GM12878 (cell line): Measurements from ENCODE around the gene ESR2. TPM values are rescaled to one million over a fixed set of nuclear protein-coding genes. Genes with fewer than 3 reads are reported as not detected.

Experiments
- ATAC-seq: fragments of 200-7000 bp; cut with Tn5 transposase; 3 replicates; pipeline ENCODE4 v1.9.1; 2020; ENCODE audit warnings: mild to moderate bottlenecking, moderate library complexity
- BruUV-seq: library from RNA; stranded (reverse); fragments of 400-500 nt; replicated peaks from 2 replicates; lab custom pipeline; 2021; lab: Mats Ljungman, UMichigan
- CTCF ChIA-PET: fragments of 300-600 bp; sonication (Branson Sonifier 250); formaldehyde crosslinking; extraction: SDS; loops from one replicate; lab custom pipeline; 2021; ENCODE audit warnings: inconsistent platforms; lab: Yijun Ruan, JAX
- POLR2A ChIA-PET: fragments of 350-600 bp; formaldehyde crosslinking; extraction: SDS; loops from one replicate; lab custom pipeline; 2021; ENCODE audit warnings: inconsistent platforms; lab: Charles Lee
- RAD21 ChIA-PET: fragments of 300-600 bp; sonication (Branson Sonifier 250); formaldehyde crosslinking; loops from one replicate; lab custom pipeline; 2023; ENCODE audit warnings: antibody characterized with exemption; ENCODE audit not compliant: unreplicated experiment; lab: Charles Lee
- SMC1A ChIA-PET: fragments of 300-600 bp; sonication (Branson Sonifier 250); formaldehyde crosslinking; loops from one replicate; lab custom pipeline; 2023; ENCODE audit not compliant: unreplicated experiment, uncharacterized antibody; lab: Charles Lee
- DNase-seq: peaks from one replicate; pipeline ENCODE4 v3.0.0-alpha.2; 2011; ENCODE audit warnings: low read depth, low spot score
- FAIRE-seq: peaks from 3 replicates; lab custom pipeline; 2011; peaks lifted over from hg19 to GRCh38; lab: Jason Lieb, UNC
- H2AFZ ChIP-seq: 2 replicates; pipeline ENCODE4 v1.6.0; 2011; ENCODE audit warnings: low read depth, low read length, control low read depth; ENCODE audit not compliant: control insufficient read depth
- H3K27ac ChIP-seq: 2 replicates; pipeline ENCODE4 v1.5.1; 2011; ENCODE audit warnings: control low read depth; ENCODE audit not compliant: control insufficient read depth, insufficient read depth
- H3K27me3 ChIP-seq, 2 experiments: replicated peaks in 1 of 2; 2 replicates each; pipeline versions ENCODE4 v1.6.0 to v1.6.1; 2011; ENCODE audit warnings: low read length in 1 of 2; ENCODE audit not compliant: control insufficient read depth in 2 of 2, insufficient read depth in 2 of 2
- H3K36me3 ChIP-seq, 2 experiments: 2 replicates each; pipeline ENCODE4 v1.5.1; 2011; ENCODE audit warnings: low read length in 1 of 2; ENCODE audit not compliant: control insufficient read depth in 2 of 2, insufficient read depth in 2 of 2
- H3K4me1 ChIP-seq: 2 replicates; pipeline ENCODE4 v1.6.1; 2011; ENCODE audit warnings: mild to moderate bottlenecking, low read length, moderate library complexity, mixed read lengths; ENCODE audit not compliant: control insufficient read depth, insufficient read depth
- H3K4me2 ChIP-seq: 2 replicates; pipeline ENCODE4 v1.6.0; 2011; ENCODE audit warnings: control low read depth; ENCODE audit not compliant: control insufficient read depth, insufficient read depth
- H3K4me3 ChIP-seq: fragments of 200-600 bp; sonication (generic); 2 replicates; pipeline ENCODE4 v1.5.1; 2016
- H3K79me2 ChIP-seq: 2 replicates; pipeline ENCODE4 v1.6.0; 2011; ENCODE audit warnings: low read length; ENCODE audit not compliant: control insufficient read depth, insufficient read depth
- H3K9ac ChIP-seq: 2 replicates; pipeline ENCODE4 v1.8.0; 2011; ENCODE audit warnings: low read length, control low read depth, mixed read lengths; ENCODE audit not compliant: control insufficient read depth, insufficient read depth
- H3K9me3 ChIP-seq: replicated peaks from 3 replicates; pipeline ENCODE4 v1.5.1; 2011; ENCODE audit warnings: mild to moderate bottlenecking, low read length; ENCODE audit not compliant: control insufficient read depth, insufficient read depth
- H4K20me1 ChIP-seq: 2 replicates; pipeline ENCODE4 v1.6.0; 2011; ENCODE audit not compliant: control insufficient read depth, insufficient read depth
- BRCA1 ChIP-seq: IDR thresholded peaks from 2 replicates; pipeline ENCODE4 v1.6.1; 2011; ENCODE audit warnings: low read depth, low read length, improper control_type of control experiment
- CREB1 ChIP-seq: IDR thresholded peaks from 2 replicates; pipeline ENCODE4 v1.6.1; 2012; ENCODE audit warnings: low read depth, mild to moderate bottlenecking, inconsistent platforms
- TAF1 ChIP-seq: IDR thresholded peaks from 2 replicates; pipeline ENCODE4 v1.6.1; 2011; ENCODE audit warnings: mild to moderate bottlenecking, low read depth, low read length, borderline replicate concordance
- WGBS: methylation state at CpG from one replicate; pipeline ENCODE4 v1.1.6; 2016; ENCODE audit warnings: low lambda C conversion rate; ENCODE audit not compliant: insufficient replicate concordance, insufficient coverage; ENCODE audit errors: missing lambda C conversion rate; 5-methylcytosine and 5-hydroxymethylcytosine counted together
- in situ Hi-C: fragments of 300-500 bp; cut with MboI; formaldehyde crosslinking; loops from 9 replicates; pipeline ENCODE4 v1.14.3; 2018; ENCODE audit warnings: mixed read lengths
- intact Hi-C: fragments of 100-400 bp; cut with micrococcal nuclease; formaldehyde crosslinking; loops from one replicate; pipeline ENCODE4 v1.14.2; 2022; ENCODE audit not compliant: unreplicated experiment
- polyA plus RNA-seq, 11 experiments: library from polyadenylated mRNA; depleted of rRNA in 4 of 11; unstranded in 6 of 11; stranded (reverse) in 5 of 11; fragments of >200 nt; fragmentation: Nextera tagmentation in 4 of 11; fragmentation: Illumina TruSeq in 1 of 11; extraction: Ambion mirVana in 4 of 11; extraction: Trizol in 1 of 11; gene quantifications; 1 replicate in 1 of 11; 2 replicates in 10 of 11; pipeline versions ENCODE4 v1.2.1 to v1.2.3, GENCODE V29; 2011 to 2016; ENCODE audit warnings: inconsistent platforms in 2 of 11, missing spikeins in 2 of 11, low read depth in 1 of 11
- total RNA-seq, 4 experiments: library from RNA; depleted of rRNA in 3 of 4; stranded (reverse); fragments of >200 nt in 3 of 4; fragmentation: Illumina TruSeq in 1 of 4; extraction: Trizol in 1 of 4; gene quantifications; 2 replicates each; pipeline versions ENCODE4 v1.2.1 to v1.2.3, GENCODE V29; 2013 to 2021
- TF ChIP-seq, protein P1 (sequence below): fragments of 450-650 bp; IDR thresholded peaks from 2 replicates; pipeline ENCODE4 v1.6.1; 2017; ENCODE audit warnings: mild to moderate bottlenecking, moderate library complexity
- TF ChIP-seq, protein P2 (sequence below): IDR thresholded peaks from 2 replicates; pipeline ENCODE4 v1.6.1; 2012; ENCODE audit warnings: low read depth, low read length, improper control_type of control experiment
- TF ChIP-seq, protein P3 (sequence below): fragments of 450-650 bp; IDR thresholded peaks from 2 replicates; pipeline ENCODE4 v1.6.1; 2017; ENCODE audit warnings: mild to moderate bottlenecking, low read depth, inconsistent platforms; ENCODE audit not compliant: poor library complexity, severe bottlenecking
- TF ChIP-seq, protein P4 (sequence below): fragments of 450-650 bp; IDR thresholded peaks from 2 replicates; pipeline ENCODE4 v1.6.1; 2017; ENCODE audit warnings: borderline replicate concordance

The ESR2 gene
- total and polyA plus RNA-seq, 10 of the 15 experiments (the other 5 are each of a cell fraction or from before 2014, with no cell fraction given), result 0.29 to 2.6 (median 0.81) TPM

DNA sequence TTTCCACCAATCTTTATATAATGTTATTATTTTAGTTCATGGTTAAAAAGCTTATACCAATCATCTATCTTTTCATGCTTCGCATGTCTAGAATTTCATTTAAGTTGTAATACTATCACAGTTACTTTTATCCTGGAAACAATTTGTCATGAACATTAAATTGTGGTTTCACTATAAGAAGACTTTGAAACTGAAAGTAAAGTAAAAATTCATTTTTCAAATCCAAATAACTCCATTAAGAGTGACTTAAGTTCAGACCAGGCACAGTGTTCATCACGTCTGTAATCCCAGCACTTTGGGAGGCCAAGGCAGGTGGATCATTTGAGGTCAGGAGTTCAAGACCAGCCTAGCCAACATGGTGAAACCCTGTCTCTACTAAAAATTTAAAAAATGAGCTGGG lies 12.4 kb downstream of the ESR2 start (continued):
- TF ChIP-seq, protein P1, sequence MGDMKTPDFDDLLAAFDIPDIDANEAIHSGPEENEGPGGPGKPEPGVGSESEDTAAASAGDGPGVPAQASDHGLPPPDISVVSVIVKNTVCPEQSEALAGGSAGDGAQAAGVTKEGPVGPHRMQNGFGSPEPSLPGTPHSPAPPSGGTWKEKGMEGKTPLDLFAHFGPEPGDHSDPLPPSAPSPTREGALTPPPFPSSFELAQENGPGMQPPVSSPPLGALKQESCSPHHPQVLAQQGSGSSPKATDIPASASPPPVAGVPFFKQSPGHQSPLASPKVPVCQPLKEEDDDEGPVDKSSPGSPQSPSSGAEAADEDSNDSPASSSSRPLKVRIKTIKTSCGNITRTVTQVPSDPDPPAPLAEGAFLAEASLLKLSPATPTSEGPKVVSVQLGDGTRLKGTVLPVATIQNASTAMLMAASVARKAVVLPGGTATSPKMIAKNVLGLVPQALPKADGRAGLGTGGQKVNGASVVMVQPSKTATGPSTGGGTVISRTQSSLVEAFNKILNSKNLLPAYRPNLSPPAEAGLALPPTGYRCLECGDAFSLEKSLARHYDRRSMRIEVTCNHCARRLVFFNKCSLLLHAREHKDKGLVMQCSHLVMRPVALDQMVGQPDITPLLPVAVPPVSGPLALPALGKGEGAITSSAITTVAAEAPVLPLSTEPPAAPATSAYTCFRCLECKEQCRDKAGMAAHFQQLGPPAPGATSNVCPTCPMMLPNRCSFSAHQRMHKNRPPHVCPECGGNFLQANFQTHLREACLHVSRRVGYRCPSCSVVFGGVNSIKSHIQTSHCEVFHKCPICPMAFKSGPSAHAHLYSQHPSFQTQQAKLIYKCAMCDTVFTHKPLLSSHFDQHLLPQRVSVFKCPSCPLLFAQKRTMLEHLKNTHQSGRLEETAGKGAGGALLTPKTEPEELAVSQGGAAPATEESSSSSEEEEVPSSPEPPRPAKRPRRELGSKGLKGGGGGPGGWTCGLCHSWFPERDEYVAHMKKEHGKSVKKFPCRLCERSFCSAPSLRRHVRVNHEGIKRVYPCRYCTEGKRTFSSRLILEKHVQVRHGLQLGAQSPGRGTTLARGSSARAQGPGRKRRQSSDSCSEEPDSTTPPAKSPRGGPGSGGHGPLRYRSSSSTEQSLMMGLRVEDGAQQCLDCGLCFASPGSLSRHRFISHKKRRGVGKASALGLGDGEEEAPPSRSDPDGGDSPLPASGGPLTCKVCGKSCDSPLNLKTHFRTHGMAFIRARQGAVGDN, result no peak
- TF ChIP-seq, protein P2, sequence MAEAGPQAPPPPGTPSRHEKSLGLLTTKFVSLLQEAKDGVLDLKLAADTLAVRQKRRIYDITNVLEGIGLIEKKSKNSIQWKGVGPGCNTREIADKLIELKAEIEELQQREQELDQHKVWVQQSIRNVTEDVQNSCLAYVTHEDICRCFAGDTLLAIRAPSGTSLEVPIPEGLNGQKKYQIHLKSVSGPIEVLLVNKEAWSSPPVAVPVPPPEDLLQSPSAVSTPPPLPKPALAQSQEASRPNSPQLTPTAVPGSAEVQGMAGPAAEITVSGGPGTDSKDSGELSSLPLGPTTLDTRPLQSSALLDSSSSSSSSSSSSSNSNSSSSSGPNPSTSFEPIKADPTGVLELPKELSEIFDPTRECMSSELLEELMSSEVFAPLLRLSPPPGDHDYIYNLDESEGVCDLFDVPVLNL, result no peak
- no peak for TF ChIP-seq BRCA1
- TF ChIP-seq, all 136 proteins: peak for 0

DNA sequence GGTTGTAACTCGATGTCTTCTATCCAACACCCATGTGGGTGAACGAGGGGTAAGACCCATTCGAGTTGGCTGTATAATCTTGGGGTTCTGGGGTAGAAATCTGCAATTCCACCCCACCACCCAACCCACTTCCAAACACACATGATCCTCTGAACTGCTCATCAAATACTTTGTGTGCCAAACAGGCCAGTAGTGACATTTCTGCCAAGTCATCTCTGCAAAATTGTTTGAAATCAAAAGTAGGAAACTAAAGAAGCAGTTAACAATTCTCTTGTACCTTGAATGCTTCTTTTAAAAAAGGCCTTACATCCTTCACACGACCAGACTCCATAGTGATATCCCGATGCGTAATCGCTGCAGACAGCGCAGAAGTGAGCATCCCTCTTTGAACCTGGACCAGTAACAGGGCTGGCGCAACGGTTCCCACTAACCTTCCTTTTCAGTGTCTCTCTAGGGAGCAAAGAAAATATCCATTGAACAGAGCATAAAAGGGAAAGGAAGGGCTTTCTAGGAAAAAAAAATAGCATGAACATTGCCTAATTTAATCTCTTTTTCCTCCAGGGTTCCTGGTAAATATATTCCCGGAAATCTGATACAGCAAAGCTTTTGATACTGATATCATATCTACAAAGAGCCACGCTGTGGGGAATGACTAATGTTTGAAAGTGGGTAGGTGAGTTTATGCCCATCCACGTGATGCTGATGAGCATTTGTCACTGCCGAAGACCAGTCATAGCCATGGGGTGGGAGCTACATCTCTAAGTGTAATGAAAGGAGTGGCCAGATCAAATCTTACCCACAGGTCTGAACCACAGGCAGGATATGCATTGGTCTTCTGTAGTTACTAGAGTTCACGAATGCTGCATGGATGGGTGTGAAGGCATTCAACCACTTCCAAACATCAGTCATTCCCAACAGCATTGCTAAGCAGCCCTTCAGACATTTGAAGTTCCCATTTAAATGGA lies 14.2 kb downstream of the ESR2 start:
- no peak overlapping the region for H3K4me3 ChIP-seq
- no peaks in the 10 kb centered on the region for H3K4me1 ChIP-seq
- H3K27me3 ChIP-seq, result no peaks in the 10 kb centered on the region
- RAD21 ChIA-PET, result no interaction called here
- no peak overlapping the region for H3K27ac ChIP-seq
- in situ Hi-C loops, result no loop called here
- H2AFZ ChIP-seq, result no peak overlapping the region
- CTCF ChIA-PET, result interaction anchor here (1.0 kb wide), 1 partner anchor 14 kb away, joined by 3 read pairs; the partner anchor contains the start of gene ESR2
- FAIRE-seq (peak; percentile 38), ATAC-seq (no peak), DNase-seq (no peak)
- WGBS, result 85% methylated on average over 15 of the region's 15 CpGs
- no peak overlapping the region for H3K4me2 ChIP-seq
- POLR2A ChIA-PET, result no interaction called here
- SMC1A ChIA-PET, result no interaction called here
- H3K36me3 ChIP-seq, result no peaks in the 10 kb centered on the region
- H3K9ac ChIP-seq, result no peak overlapping the region
- no peaks in the 10 kb centered on the region for H3K79me2 ChIP-seq
- no peaks in the 10 kb centered on the region for H3K9me3 ChIP-seq
- intact Hi-C loops, result no loop called here
- no TSS peak for BruUV-seq
- no peaks in the 10 kb centered on the region for H4K20me1 ChIP-seq
- TF ChIP-seq, protein P3, sequence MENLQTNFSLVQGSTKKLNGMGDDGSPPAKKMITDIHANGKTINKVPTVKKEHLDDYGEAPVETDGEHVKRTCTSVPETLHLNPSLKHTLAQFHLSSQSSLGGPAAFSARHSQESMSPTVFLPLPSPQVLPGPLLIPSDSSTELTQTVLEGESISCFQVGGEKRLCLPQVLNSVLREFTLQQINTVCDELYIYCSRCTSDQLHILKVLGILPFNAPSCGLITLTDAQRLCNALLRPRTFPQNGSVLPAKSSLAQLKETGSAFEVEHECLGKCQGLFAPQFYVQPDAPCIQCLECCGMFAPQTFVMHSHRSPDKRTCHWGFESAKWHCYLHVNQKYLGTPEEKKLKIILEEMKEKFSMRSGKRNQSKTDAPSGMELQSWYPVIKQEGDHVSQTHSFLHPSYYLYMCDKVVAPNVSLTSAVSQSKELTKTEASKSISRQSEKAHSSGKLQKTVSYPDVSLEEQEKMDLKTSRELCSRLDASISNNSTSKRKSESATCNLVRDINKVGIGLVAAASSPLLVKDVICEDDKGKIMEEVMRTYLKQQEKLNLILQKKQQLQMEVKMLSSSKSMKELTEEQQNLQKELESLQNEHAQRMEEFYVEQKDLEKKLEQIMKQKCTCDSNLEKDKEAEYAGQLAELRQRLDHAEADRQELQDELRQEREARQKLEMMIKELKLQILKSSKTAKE, result no peak
- TF ChIP-seq, protein P4, sequence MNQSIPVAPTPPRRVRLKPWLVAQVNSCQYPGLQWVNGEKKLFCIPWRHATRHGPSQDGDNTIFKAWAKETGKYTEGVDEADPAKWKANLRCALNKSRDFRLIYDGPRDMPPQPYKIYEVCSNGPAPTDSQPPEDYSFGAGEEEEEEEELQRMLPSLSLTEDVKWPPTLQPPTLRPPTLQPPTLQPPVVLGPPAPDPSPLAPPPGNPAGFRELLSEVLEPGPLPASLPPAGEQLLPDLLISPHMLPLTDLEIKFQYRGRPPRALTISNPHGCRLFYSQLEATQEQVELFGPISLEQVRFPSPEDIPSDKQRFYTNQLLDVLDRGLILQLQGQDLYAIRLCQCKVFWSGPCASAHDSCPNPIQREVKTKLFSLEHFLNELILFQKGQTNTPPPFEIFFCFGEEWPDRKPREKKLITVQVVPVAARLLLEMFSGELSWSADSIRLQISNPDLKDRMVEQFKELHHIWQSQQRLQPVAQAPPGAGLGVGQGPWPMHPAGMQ, result no peak
- TF ChIP-seq TAF1 (no peak), CREB1 (no peak)
